ENCODE results near the gene CDH6. TPM values are rescaled to one million over a fixed set of nuclear protein-coding genes. Genes with fewer than 3 reads are reported as not detected.

The CDH6 gene
- total and polyA plus RNA-seq, 8 donors = 0.29 to 9.2 (median 0.31) TPM; not detected in 2

DNA sequence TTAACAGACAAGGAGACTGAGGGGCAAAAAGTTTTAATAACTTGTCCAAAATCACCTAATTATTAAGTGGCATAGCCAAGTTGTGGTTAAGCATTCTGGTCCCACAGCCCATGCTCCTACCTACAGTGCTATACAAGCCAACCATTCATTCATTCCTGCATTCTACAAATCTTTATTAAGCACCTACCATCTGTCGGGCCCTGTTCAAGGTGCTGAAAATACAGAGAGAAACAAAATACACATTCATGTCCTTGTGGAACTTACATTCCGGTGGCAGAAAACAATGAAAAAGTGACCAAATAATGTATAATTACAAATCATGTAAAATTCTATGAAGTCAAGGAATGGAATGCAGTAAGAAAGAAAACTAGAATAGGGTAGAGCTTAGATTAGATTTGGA, 27.8 kb upstream of the CDH6 start:
- H3K9me3 ChIP-seq = no peaks in the 10 kb centered on the region
- WGBS, 5 donors = 74 to 88% (median 81%) methylated on average over 2 of the region's 2 CpGs
- H3K36me3 ChIP-seq = no peaks in the 10 kb centered on the region
- intact Hi-C loops (cut with DNase I; ENCODE audit: low total_unique reads) = no loop called here
- no peak overlapping the region for H3K4me3 ChIP-seq
- H3K27ac ChIP-seq = no peak overlapping the region
- DNase-seq = no peak
- H3K4me1 ChIP-seq = no peaks in the 10 kb centered on the region
- TF ChIP-seq POLR2AphosphoS5 (IDR thresholded peaks at IDR 0.05) (no peak), POLR2A (IDR thresholded peaks at IDR 0.05) (no peak), EP300 (IDR thresholded peaks at IDR 0.05) (no peak)
- TF ChIP-seq, protein P1, sequence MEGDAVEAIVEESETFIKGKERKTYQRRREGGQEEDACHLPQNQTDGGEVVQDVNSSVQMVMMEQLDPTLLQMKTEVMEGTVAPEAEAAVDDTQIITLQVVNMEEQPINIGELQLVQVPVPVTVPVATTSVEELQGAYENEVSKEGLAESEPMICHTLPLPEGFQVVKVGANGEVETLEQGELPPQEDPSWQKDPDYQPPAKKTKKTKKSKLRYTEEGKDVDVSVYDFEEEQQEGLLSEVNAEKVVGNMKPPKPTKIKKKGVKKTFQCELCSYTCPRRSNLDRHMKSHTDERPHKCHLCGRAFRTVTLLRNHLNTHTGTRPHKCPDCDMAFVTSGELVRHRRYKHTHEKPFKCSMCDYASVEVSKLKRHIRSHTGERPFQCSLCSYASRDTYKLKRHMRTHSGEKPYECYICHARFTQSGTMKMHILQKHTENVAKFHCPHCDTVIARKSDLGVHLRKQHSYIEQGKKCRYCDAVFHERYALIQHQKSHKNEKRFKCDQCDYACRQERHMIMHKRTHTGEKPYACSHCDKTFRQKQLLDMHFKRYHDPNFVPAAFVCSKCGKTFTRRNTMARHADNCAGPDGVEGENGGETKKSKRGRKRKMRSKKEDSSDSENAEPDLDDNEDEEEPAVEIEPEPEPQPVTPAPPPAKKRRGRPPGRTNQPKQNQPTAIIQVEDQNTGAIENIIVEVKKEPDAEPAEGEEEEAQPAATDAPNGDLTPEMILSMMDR (IDR thresholded peaks at IDR 0.05) = no peak
- no peaks in the 10 kb centered on the region for H3K27me3 ChIP-seq

GRCh38 chr5:31169379-31169778, 24.1 kb upstream of the CDH6 start:
- intact Hi-C loops (cut with DNase I; ENCODE audit: low total_unique reads) = no loop called here
- Histone ChIP-seq H3K27ac (no peak overlapping the region), H3K36me3 (no peaks in the 10 kb centered on the region), H3K9me3 (no peaks in the 10 kb centered on the region), H3K4me1 (no peaks in the 10 kb centered on the region), H3K4me3 (no peak overlapping the region), H3K27me3 (no peaks in the 10 kb centered on the region)
- TF ChIP-seq, protein P1 (IDR thresholded peaks at IDR 0.05) = no peak
- TF ChIP-seq EP300 (IDR thresholded peaks at IDR 0.05) = no peak
- no peak for TF ChIP-seq POLR2A (IDR thresholded peaks at IDR 0.05)
- no peak for TF ChIP-seq POLR2AphosphoS5 (IDR thresholded peaks at IDR 0.05)
- no peak for DNase-seq
- WGBS, 5 donors = 83 to 93% (median 89%) methylated on average over 7 of the region's 7 CpGs

- no peaks in the 10 kb centered on the region for H3K4me1 ChIP-seq
- H3K36me3 ChIP-seq = no peaks in the 10 kb centered on the region
- intact Hi-C loops (cut with DNase I; ENCODE audit: low total_unique reads) = no loop called here
- H3K4me3 ChIP-seq = no peak overlapping the region
- no peak overlapping the region for H3K27ac ChIP-seq
- H3K9me3 ChIP-seq = peaks cover 0 to under 1% (median 0%) of the 10 kb centered on the region in 4 donors
- TF ChIP-seq, protein P1 (IDR thresholded peaks at IDR 0.05) = no peak
- TF ChIP-seq EP300 (IDR thresholded peaks at IDR 0.05) (no peak), POLR2A (IDR thresholded peaks at IDR 0.05) (no peak), POLR2AphosphoS5 (IDR thresholded peaks at IDR 0.05) (no peak)
- H3K27me3 ChIP-seq = no peaks in the 10 kb centered on the region
- DNase-seq = no peak
Observed at GRCh38 chr5:31172881-31173280, 20.6 kb upstream of the CDH6 start.

DNA sequence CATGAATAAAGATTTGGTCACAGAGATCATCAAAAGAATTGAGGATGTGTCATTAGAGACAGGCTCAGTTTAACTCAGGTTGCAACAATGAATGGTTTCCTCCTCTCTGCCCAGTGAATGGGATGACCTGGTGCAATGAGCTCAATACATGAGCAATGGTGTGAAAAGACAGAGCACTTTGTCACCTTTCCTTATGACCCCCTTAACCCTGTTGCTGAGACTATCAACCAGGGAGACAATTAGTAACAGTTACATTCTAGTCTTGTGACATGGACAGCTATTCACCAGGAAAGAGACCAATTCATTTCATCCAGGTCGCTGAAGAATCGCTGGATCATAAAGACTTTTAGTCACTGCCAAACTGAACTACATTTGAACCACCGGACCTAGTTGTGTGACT, 19.9 kb upstream of the CDH6 start:
- Histone ChIP-seq H3K9me3 (peaks cover 0 to 2% (median 0%) of the 10 kb centered on the region in 4 donors), H3K27me3 (no peaks in the 10 kb centered on the region), H3K36me3 (no peaks in the 10 kb centered on the region), H3K4me3 (no peak overlapping the region), H3K27ac (no peak overlapping the region), H3K4me1 (no peaks in the 10 kb centered on the region)
- DNase-seq = no peak
- TF ChIP-seq, protein P1 (IDR thresholded peaks at IDR 0.05) = no peak
- TF ChIP-seq EP300 (IDR thresholded peaks at IDR 0.05) = no peak
- no peak for TF ChIP-seq POLR2A (IDR thresholded peaks at IDR 0.05)
- no peak for TF ChIP-seq POLR2AphosphoS5 (IDR thresholded peaks at IDR 0.05)
- 84 to 95% (median 92%) methylated on average over 3 of the region's 3 CpGs for WGBS, 5 donors
- intact Hi-C loops (cut with DNase I; ENCODE audit: low total_unique reads) = no loop called here
